Globus pallidus (tissue), 1 donor: ENCODE data around the gene MAGI1.
"Not testable (repeated sequence)": the region's sequence is repeated elsewhere in the genome, so short reads cannot be mapped to it uniquely, and the experiment has no call there.

Experiments used
- DNase-seq: peaks from one replicate; pipeline ENCODE4 v3.0.0-alpha.2; 2015; ENCODE audit warnings: low spot score

The MAGI1 gene

GRCh38 chr3:65560133-65560532 is 478.6 kb downstream of the MAGI1 start:
- DNase-seq: no peak

GRCh38 chr3:65559643-65560042 is 479.1 kb downstream of the MAGI1 start:
- no peak for DNase-seq

GRCh38 chr3:65558826-65559225 is 479.9 kb downstream of the MAGI1 start:
- no peak for DNase-seq

GRCh38 chr3:65557899-65558564 is 480.7 kb downstream of the MAGI1 start:
- DNase-seq: no peak

GRCh38 chr3:65556934-65557577 is 481.7 kb downstream of the MAGI1 start:
- no peak for DNase-seq

- DNase-seq: no peak
Measured at GRCh38 chr3:65552434-65552833, 486.3 kb downstream of the MAGI1 start.

- DNase-seq: no peak
Measured at GRCh38 chr3:65551945-65552344, 486.8 kb downstream of the MAGI1 start.

GRCh38 chr3:65550137-65550536 is 488.6 kb downstream of the MAGI1 start:
- DNase-seq: no peak

- DNase-seq: no peak
Measured at GRCh38 chr3:65549626-65549959, 489.1 kb downstream of the MAGI1 start.

GRCh38 chr3:65548848-65549625 is 489.7 kb downstream of the MAGI1 start:
- peak; percentile 33 for DNase-seq

- no peak for DNase-seq
Measured at GRCh38 chr3:65545429-65545828, 493.3 kb downstream of the MAGI1 start.

GRCh38 chr3:65543391-65543790 is 495.3 kb downstream of the MAGI1 start:
- not testable (repeated sequence) for DNase-seq

- no peak for DNase-seq
Measured at GRCh38 chr3:65540666-65541065, 498.1 kb downstream of the MAGI1 start.

- DNase-seq: no peak
Measured at GRCh38 chr3:65539616-65540015, 499.1 kb downstream of the MAGI1 start.

GRCh38 chr3:65538101-65538500 is 500.6 kb downstream of the MAGI1 start:
- no peak for DNase-seq

GRCh38 chr3:65537109-65537508 is 501.6 kb downstream of the MAGI1 start:
- no peak for DNase-seq

- DNase-seq: no peak
Measured at GRCh38 chr3:65535260-65535659, 503.5 kb downstream of the MAGI1 start.

- no peak for DNase-seq
Measured at GRCh38 chr3:65534805-65535204, 503.9 kb downstream of the MAGI1 start.

- no peak for DNase-seq
Measured at GRCh38 chr3:65532749-65533148, 506.0 kb downstream of the MAGI1 start.

- DNase-seq: peak; percentile 67
Measured at GRCh38 chr3:65532215-65532614, 506.5 kb downstream of the MAGI1 start.

GRCh38 chr3:65531499-65531898 is 507.2 kb downstream of the MAGI1 start:
- no peak for DNase-seq

GRCh38 chr3:65526656-65527055 is 512.1 kb downstream of the MAGI1 start:
- no peak for DNase-seq

- DNase-seq: no peak
Measured at GRCh38 chr3:65524584-65524983, 514.1 kb downstream of the MAGI1 start.
